ENCODE results near the gene BFAR.
"Not testable (repeated sequence)": the region's sequence is repeated elsewhere in the genome, so short reads cannot be mapped to it uniquely, and the experiment has no call there.

Gene BFAR

GRCh38 chr16:14632693-14633569, at the start of gene BFAR:
BFAR (plus strand) TSS chr16:14632951; CDS start chr16:14644347, 11,396 bp downstream.
- DNase-seq, result peak; percentile 99

GRCh38 chr16:14585287-14585686, 47.5 kb upstream of the BFAR start:
- DNase-seq, result no peak

GRCh38 chr16:14586637-14587305, 46.0 kb upstream of the BFAR start:
- no peak for DNase-seq

- no peak for DNase-seq
Measured at GRCh38 chr16:14600164-14600563, 32.6 kb upstream of the BFAR start.

GRCh38 chr16:14602443-14602963, 30.2 kb upstream of the BFAR start:
- DNase-seq, result no peak

GRCh38 chr16:14606102-14606501, 26.6 kb upstream of the BFAR start:
- DNase-seq, result no peak

GRCh38 chr16:14608111-14608566, 24.6 kb upstream of the BFAR start:
- DNase-seq, result no peak

- no peak for DNase-seq
Measured at GRCh38 chr16:14608604-14609003, 24.1 kb upstream of the BFAR start.

GRCh38 chr16:14609716-14610115, 23.0 kb upstream of the BFAR start:
- DNase-seq, result no peak

GRCh38 chr16:14611660-14612059, 21.1 kb upstream of the BFAR start:
- no peak for DNase-seq

- DNase-seq, result no peak
Measured at GRCh38 chr16:14613991-14614390, 18.8 kb upstream of the BFAR start.

GRCh38 chr16:14616280-14616679, 16.5 kb upstream of the BFAR start:
- DNase-seq, result no peak

- no peak for DNase-seq
Measured at GRCh38 chr16:14618566-14618965, 14.2 kb upstream of the BFAR start.

- DNase-seq, result no peak
Measured at GRCh38 chr16:14627078-14627477, 5.7 kb upstream of the BFAR start.

- peak; percentile 4 for DNase-seq
Measured at GRCh38 chr16:14628806-14629611, 3.7 kb upstream of the BFAR start.

GRCh38 chr16:14629612-14629918, 3.2 kb upstream of the BFAR start:
- DNase-seq, result no peak

GRCh38 chr16:14629919-14630619, 2.7 kb upstream of the BFAR start, which contains the start of gene PARN:
PARN (minus strand) TSS chr16:14630260; CDS start chr16:14630125, 135 bp downstream.
- DNase-seq, result peak; percentile 99

- DNase-seq, result not testable (repeated sequence)
Measured at GRCh38 chr16:14630620-14631330, 2.0 kb upstream of the BFAR start.

- no peak for DNase-seq
Measured at GRCh38 chr16:14634389-14634725, 1.6 kb downstream of the BFAR start.

GRCh38 chr16:14635395-14636165, 2.8 kb downstream of the BFAR start:
- DNase-seq, result no peak
